Keratinocyte (primary cell): ENCODE results near the gene PABPN1L. TPM values are rescaled to one million over a fixed set of nuclear protein-coding genes. Genes with fewer than 3 reads are reported as not detected.

Experiments used
- DNase-seq: peaks from one replicate; pipeline ENCODE4 v3.0.0-alpha.2; 2011; ENCODE audit warnings: low read depth, missing footprints, low spot score
- FAIRE-seq: peaks from 2 replicates; lab custom pipeline; 2011; peaks lifted over from hg19 to GRCh38; lab: Jason Lieb, UNC
- H2AFZ ChIP-seq: 2 replicates; pipeline ENCODE4 v1.6.0; 2012; ENCODE audit warnings: low read length, control low read depth, inconsistent platforms; ENCODE audit not compliant: control insufficient read depth
- H3K27ac ChIP-seq: 2 replicates; pipeline ENCODE4 v1.5.1; 2011; ENCODE audit warnings: low read length; ENCODE audit not compliant: control insufficient read depth, insufficient read depth
- H3K27me3 ChIP-seq: 3 replicates; pipeline ENCODE4 v1.6.0; 2011; ENCODE audit warnings: low read length; ENCODE audit not compliant: control insufficient read depth, insufficient read depth; ENCODE audit errors: extremely low read depth
- H3K36me3 ChIP-seq, 2 experiments: 2 replicates in 1 of 2; 3 replicates in 1 of 2; pipeline ENCODE4 v1.5.1; 2011; ENCODE audit warnings: low read length in 2 of 2, mild to moderate bottlenecking in 1 of 2; ENCODE audit not compliant: control insufficient read depth in 2 of 2, insufficient read depth in 2 of 2; ENCODE audit errors: extremely low read depth in 1 of 2
- H3K4me1 ChIP-seq: 3 replicates; pipeline ENCODE4 v1.5.1; 2011; ENCODE audit warnings: low read length; ENCODE audit not compliant: control insufficient read depth, insufficient read depth; ENCODE audit errors: extremely low read depth
- H3K4me2 ChIP-seq: 3 replicates; pipeline ENCODE4 v1.6.0; 2011; ENCODE audit warnings: low read depth, low read length; ENCODE audit not compliant: control insufficient read depth, insufficient read depth; ENCODE audit errors: extremely low read depth
- H3K4me3 ChIP-seq, 3 experiments: fragments of 200-600 bp in 1 of 3; sonication (generic) in 1 of 3; 2 replicates in 2 of 3; 3 replicates in 1 of 3; pipeline ENCODE4 v1.5.1; 2011 to 2016; ENCODE audit warnings: low read length in 3 of 3, mild to moderate bottlenecking in 3 of 3, control low read depth in 2 of 3, inconsistent platforms in 1 of 3, low read depth in 1 of 3, mixed read lengths in 1 of 3, mixed run types in 1 of 3, moderate library complexity in 1 of 3; ENCODE audit not compliant: control insufficient read depth in 2 of 3, insufficient read depth in 2 of 3; ENCODE audit errors: extremely low read depth in 1 of 3
- H3K79me2 ChIP-seq: 2 replicates; pipeline ENCODE4 v1.6.0; 2012; ENCODE audit warnings: low read length; ENCODE audit not compliant: control insufficient read depth, insufficient read depth
- H3K9ac ChIP-seq: 3 replicates; pipeline ENCODE4 v1.6.0; 2011; ENCODE audit warnings: low read length; ENCODE audit not compliant: control insufficient read depth, insufficient read depth; ENCODE audit errors: extremely low read depth
- H3K9me1 ChIP-seq: 3 replicates; pipeline ENCODE4 v1.6.0; 2011; ENCODE audit warnings: low read length; ENCODE audit not compliant: control insufficient read depth, insufficient read depth; ENCODE audit errors: extremely low read depth
- H3K9me3 ChIP-seq: 2 replicates; pipeline ENCODE4 v1.5.1; 2012; ENCODE audit warnings: low read depth, low read length; ENCODE audit not compliant: control insufficient read depth
- H4K20me1 ChIP-seq: 3 replicates; pipeline ENCODE4 v1.6.0; 2011; ENCODE audit warnings: low read length; ENCODE audit not compliant: control insufficient read depth, insufficient read depth; ENCODE audit errors: extremely low read depth
- EZH2 ChIP-seq: IDR thresholded peaks from one replicate; pipeline ENCODE4 v1.6.1; 2012; ENCODE audit warnings: inconsistent platforms, mild to moderate bottlenecking, low read length, moderate library complexity
- dilution Hi-C: fragments of 300-500 bp; cut with MboI; formaldehyde crosslinking; loops from one replicate; pipeline ENCODE4 v1.7.0; 2020; ENCODE audit warnings: low sequenced_read_pairs; ENCODE audit not compliant: extremely low pct_ligation_motif_present
- polyA plus RNA-seq, 5 experiments: library from polyadenylated mRNA; depleted of rRNA in 3 of 5; stranded (reverse) in 3 of 5; stranded (forward) in 1 of 5; unstranded in 1 of 5; fragments of >200 nt; gene quantifications; 1 replicate in 1 of 5; 2 replicates in 3 of 5; 3 replicates in 1 of 5; pipeline versions ENCODE4 v1.2.1 to v1.2.3, GENCODE V29; 2011 to 2012; ENCODE audit warnings: missing spikeins in 2 of 5, low read depth in 1 of 5, low replicate concordance in 1 of 5
- TF ChIP-seq, protein P1 (sequence below), 3 experiments: IDR thresholded peaks in 1 of 3; conservative IDR thresholded peaks in 1 of 3; optimal IDR thresholded peaks in 1 of 3; 2 replicates in 2 of 3; 3 replicates in 1 of 3; pipeline versions ENCODE3 to v1.5.1; 2011; ENCODE audit warnings: low read length in 3 of 3, mild to moderate bottlenecking in 3 of 3, moderate library complexity in 2 of 3, control low read depth in 1 of 3, inconsistent platforms in 1 of 3; ENCODE audit not compliant: insufficient read depth in 2 of 3; ENCODE audit errors: extremely low read depth in 1 of 3

The PABPN1L gene
- polyA plus RNA-seq, 1 donor (not counting 4 experiments of a cell fraction or from before 2014, with no cell fraction given): not detected

DNA sequence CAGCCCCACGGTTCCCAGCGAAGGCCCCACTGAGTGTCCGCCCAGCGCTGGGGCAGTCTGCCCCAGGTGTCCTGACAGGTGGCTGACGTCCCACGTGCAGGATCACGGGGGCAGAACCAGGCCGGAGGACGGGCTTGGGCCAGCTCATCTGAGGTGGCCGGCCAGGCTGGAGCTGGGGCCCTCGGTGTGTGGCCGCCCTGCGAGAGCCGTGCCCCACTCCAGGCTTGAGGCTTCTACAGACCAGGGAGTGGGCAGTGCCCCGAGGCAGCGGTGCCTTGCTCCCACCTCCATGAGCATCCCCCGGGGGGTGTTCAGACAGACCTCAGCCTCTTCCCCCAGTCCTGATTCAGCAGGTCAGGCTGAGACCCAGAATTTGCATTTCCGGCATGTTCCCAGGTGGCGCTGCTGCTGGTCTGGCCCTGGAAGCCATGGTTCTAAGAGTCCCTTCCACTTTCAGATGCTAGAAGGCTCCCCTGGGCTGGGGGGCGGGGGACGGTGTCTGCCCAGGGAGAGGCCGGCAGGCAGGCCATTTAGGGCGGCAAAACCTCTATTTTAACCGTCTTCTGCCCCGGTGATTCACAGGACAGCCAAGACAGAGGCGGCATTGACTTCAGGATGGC lies 35.4 kb upstream of the PABPN1L start:
- no peak overlapping the region for H2AFZ ChIP-seq
- H3K9me3 ChIP-seq: no peaks in the 10 kb centered on the region
- H3K4me1 ChIP-seq: peaks cover 8% of the 10 kb centered on the region
- no peak overlapping the region for H3K9ac ChIP-seq
- H3K4me2 ChIP-seq: no peak overlapping the region
- no peak for FAIRE-seq
- H4K20me1 ChIP-seq: no peaks in the 10 kb centered on the region
- no peaks in the 10 kb centered on the region for H3K79me2 ChIP-seq
- dilution Hi-C loops: no loop called here
- H3K27me3 ChIP-seq: peaks cover 45% of the 10 kb centered on the region
- H3K4me3 ChIP-seq: no peak overlapping the region
- DNase-seq: no peak
- no peak overlapping the region for H3K27ac ChIP-seq
- TF ChIP-seq, protein P1, sequence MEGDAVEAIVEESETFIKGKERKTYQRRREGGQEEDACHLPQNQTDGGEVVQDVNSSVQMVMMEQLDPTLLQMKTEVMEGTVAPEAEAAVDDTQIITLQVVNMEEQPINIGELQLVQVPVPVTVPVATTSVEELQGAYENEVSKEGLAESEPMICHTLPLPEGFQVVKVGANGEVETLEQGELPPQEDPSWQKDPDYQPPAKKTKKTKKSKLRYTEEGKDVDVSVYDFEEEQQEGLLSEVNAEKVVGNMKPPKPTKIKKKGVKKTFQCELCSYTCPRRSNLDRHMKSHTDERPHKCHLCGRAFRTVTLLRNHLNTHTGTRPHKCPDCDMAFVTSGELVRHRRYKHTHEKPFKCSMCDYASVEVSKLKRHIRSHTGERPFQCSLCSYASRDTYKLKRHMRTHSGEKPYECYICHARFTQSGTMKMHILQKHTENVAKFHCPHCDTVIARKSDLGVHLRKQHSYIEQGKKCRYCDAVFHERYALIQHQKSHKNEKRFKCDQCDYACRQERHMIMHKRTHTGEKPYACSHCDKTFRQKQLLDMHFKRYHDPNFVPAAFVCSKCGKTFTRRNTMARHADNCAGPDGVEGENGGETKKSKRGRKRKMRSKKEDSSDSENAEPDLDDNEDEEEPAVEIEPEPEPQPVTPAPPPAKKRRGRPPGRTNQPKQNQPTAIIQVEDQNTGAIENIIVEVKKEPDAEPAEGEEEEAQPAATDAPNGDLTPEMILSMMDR (optimal IDR thresholded peaks at IDR 0.05 in 1 of 3, IDR thresholded peaks at IDR 0.05 in 1 of 3, conservative IDR thresholded peaks at IDR 0.05 in 1 of 3; ENCODE audit: extremely low read depth in 1 of 3, insufficient read depth in 2 of 3, low read length in 3 of 3): peak in 1 of 3 experiments; percentile 36
- TF ChIP-seq EZH2: no peak
- H3K9me1 ChIP-seq: no peaks in the 10 kb centered on the region
- no peaks in the 10 kb centered on the region for H3K36me3 ChIP-seq

DNA sequence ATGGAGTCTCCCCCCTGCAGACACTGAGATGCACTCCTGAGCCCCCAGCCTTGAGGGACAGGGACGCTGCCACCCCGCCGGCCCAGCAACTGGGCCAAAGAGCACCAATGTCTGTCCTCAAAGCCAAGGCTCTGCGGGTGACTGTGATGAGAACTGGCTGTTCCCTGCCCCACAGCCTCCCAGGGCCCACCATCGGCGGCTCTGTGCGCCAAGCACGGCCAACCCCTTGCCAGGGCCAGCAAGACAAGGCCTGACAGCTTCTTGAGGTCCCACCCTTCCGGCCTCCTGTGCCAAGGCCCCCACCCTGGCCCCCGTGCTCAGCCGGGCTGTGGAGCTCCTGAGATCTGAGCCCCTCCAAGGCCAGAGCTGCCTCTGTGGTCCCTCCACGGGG lies 34.2 kb upstream of the PABPN1L start:
- no peaks in the 10 kb centered on the region for H3K9me1 ChIP-seq
- H3K36me3 ChIP-seq: no peaks in the 10 kb centered on the region
- no peak overlapping the region for H3K9ac ChIP-seq
- H3K4me1 ChIP-seq: peaks cover 8% of the 10 kb centered on the region
- dilution Hi-C loops: no loop called here
- no peak overlapping the region for H3K4me3 ChIP-seq
- TF ChIP-seq, protein P1 (optimal IDR thresholded peaks at IDR 0.05 in 1 of 3, IDR thresholded peaks at IDR 0.05 in 1 of 3, conservative IDR thresholded peaks at IDR 0.05 in 1 of 3; ENCODE audit: extremely low read depth in 1 of 3, insufficient read depth in 2 of 3, low read length in 3 of 3): no peak
- no peak for TF ChIP-seq EZH2
- FAIRE-seq (no peak), DNase-seq (no peak)
- no peaks in the 10 kb centered on the region for H3K79me2 ChIP-seq
- H2AFZ ChIP-seq: no peak overlapping the region
- H3K9me3 ChIP-seq: no peaks in the 10 kb centered on the region
- peaks cover 45% of the 10 kb centered on the region for H3K27me3 ChIP-seq
- H3K27ac ChIP-seq: no peak overlapping the region
- H3K4me2 ChIP-seq: no peak overlapping the region
- no peaks in the 10 kb centered on the region for H4K20me1 ChIP-seq
